Mucosa of gallbladder (tissue), 1 donor: ENCODE results near the gene SCYGR3. TPM values are rescaled to one million over a fixed set of nuclear protein-coding genes. Genes with fewer than 3 reads are reported as not detected.
A peak's percentile ranks its signal among the peaks of the same experiment; 100 is the strongest.

Experiments used
- DNase-seq: peaks from one replicate; pipeline ENCODE4 v3.0.0-alpha.2; 2020; ENCODE audit warnings: low spot score
- total RNA-seq: library from RNA; stranded (reverse); gene quantifications from one replicate; pipeline ENCODE4 v1.2.1, GENCODE V29; 2021
- donor health status: DM: no; HTN: no; CAD: no.

SCYGR3 gene, protein sequence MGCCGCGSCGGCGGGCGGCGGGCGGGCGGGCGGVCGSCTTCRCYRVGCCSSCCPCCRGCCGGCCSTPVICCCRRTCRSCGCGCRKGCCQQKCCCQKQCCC
- not detected for total RNA-seq

DNA sequence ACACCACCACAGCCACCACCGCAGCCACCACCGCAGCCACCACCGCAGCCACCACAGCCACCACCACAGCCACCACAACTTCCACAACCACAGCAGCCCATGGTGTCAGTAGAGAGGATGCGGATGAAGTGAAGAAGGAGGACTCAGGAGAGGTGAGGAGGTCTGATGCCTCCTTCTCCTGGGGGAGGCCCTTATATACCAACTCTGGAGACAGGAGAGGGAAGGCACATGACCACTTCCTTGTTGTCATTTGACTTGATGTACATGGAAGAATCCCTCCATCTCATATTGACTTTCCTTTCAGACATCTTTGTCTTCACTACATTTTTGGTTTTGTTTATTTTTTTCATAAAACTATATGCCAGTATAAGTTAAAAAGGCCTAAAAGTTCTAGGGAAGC, at the start of gene SCYGR3:
Gene SCYGR3, minus strand, starts transcription at position 101 of the 400 bp plus-strand sequence. Its CDS starts 0 bp downstream, at position 101.
- no peak for DNase-seq

DNA sequence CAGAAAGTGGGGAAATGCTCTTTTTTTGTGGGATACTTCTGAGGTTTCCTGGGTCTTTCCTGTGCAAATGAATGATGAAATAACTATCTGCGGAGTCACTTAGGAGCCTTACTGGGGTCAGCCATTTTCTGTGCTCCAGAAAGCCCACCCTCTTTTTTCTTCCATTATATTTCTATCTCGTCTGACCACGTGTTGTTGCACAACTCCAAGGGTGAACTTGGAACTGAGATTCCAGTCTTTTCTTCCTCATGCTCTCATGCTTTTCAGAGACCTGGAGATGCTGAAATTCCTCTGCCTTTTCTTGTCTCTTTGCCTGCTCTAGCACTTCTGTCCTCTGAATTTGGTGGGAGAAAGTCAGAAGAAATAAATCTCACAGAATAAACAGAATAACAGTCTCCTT, 47.2 kb upstream of the SCYGR3 start:
- DNase-seq, result no peak

DNA sequence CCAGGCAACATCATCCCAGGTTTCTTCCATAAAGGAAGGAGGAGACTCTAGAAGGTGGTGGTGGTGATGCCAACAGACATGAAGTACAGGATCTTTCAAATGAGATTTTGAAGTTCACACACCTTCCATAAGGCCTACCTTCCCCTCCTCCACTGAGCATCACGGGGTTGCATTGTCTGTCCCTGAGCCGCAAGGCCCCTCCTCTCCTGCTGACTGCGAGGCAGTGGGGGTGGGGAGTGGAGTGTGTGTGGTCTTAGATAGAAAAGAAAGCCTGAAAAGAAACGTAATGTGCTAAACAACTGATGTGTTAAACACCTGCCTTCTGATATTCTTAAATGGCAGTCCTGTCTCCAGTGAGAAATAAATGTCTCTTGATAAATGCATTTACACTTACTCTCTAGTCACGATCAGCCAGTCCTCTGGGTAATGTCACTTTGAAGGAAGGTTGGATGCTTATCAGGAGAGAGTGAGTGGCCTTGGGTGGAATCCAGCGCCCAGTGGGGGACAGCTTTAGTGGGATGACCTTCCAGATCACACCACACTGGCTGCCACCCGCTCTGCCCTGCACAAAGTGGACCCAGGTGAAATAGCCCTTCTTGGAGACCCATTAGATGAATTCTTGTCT, 46.5 kb upstream of the SCYGR3 start:
- DNase-seq, result no peak

DNA sequence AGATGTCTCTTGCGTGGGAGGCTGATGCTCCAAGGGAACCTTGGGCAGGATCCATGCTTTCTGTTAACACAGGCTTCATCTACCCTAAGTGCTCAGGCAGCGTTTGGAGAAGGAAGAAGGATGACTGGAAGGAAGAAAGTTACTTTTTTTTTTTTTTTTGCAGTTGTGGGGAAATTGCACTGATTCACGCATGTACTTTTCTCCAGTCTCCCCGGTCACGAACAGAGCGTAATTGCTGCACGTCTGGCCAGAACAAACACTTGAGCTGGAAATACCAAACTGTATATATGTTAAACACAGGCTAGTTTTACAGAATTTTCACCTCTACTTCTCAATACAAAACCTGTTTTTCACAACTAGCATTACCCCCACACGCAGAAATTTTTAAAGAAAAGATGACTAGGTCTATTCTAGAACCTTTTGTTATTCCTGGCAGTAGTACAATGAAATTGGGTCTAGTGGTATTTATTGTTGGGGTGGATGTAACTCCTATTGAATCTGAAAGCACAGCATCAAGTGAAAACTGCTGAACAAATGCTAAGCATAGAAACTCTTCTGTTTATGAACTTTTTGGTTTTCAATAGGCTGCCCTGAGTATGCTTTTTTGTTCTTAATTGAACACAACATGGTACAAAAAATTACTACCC, 42.7 kb upstream of the SCYGR3 start:
- DNase-seq, result no peak

DNA sequence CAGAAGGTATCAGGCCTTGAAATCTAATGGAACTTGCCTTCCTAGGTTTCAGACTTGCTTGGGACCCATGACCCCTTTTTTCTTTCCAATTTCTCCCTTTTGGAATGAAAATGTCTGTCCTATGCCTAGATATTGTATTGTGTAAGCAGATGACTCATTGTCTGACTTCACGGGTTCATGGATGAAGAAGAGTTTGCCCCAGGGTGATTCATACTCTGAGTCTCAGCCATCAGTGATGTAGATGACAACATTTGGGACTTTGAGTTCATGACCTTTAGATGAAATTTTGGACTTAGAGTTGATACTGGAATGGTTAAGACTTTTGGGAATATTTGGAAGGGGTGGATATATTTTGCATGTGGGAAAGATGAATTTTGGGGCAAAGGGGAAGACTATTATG, 40.8 kb upstream of the SCYGR3 start:
- peak; percentile 22 for DNase-seq

DNA sequence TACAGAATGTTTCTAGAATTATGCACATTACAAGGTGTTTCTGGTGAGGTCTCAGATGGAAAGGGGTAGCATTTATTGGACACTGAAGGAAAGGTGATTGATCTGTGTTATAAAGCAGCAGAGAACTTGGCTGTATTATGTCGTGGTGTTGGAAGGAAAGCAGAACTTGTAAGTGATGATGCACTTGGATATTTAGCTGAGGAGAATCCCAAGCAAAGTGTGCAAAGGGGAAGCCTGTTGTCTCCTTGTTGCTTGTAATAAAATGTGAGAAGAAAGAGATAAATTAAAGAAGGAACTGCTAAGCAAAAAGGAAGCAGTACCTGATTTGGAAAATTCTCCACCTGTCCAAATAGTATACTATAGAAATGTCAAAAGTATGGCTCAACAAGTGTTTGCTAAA, 39.8 kb upstream of the SCYGR3 start:
- no peak for DNase-seq

DNA sequence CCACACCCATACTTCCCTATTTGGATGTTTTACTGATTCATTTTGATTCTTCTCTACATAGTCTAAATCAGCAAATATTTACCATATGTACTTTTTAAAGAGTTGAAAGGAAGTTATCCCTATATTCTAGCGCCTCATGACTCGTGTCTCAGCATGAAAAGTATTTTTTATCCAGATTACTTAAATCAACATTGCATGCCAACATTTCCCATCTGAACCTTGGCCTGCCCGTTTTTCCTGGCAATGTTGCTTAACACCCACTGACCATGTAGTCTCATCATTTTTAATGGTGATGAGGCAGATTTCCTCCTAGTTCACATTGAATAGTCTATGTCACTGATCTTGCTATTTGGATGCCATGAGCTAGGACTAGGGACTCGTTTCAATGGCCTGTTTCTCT, 38.8 kb upstream of the SCYGR3 start:
- DNase-seq, result no peak

DNA sequence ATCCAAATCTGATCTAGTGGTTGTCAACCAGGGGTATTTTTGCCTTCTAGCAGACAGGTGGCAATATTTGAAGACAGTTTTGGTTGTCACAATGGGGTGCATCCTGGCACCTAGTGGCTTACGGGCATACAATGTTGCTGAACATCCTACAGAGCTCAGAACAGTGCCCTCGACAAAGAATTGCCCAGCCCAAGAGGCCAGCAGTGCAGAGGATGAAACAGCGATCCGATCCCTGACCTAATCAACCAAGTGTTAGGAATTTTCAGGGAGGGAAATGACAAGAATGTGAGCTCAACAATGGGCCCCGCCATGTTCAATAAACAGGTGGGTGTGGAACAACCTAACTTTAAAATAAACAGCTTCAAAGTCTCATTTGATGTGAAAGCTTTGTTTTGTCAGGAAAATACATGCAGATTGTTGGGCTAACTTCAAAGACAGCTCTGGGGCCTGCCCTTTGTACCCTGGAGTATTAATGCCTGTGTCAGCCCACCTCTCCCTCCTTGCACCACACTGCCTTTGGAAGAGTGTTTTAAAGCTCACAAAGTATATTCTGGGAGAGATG, 29.4 kb upstream of the SCYGR3 start:
- no peak for DNase-seq

DNA sequence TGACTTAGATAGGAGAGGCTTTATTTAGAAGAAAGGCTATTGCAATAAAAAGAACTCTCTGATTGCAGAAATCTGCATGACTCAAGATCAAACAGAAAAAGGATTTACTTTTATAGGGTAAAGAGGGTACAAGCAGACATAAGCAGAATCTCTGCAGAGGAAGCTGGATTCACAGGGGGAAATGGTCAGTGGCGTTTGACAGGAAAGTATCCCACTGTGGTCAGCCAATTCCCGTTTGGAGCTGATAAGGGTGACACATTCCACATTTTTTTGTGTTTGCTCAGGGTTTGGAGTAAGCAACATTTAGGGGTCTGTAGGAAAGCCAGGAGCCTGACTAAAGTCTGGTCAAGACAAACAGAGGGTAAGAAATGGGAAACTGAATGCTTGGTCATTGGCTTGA, 28.0 kb upstream of the SCYGR3 start:
- no peak for DNase-seq

DNA sequence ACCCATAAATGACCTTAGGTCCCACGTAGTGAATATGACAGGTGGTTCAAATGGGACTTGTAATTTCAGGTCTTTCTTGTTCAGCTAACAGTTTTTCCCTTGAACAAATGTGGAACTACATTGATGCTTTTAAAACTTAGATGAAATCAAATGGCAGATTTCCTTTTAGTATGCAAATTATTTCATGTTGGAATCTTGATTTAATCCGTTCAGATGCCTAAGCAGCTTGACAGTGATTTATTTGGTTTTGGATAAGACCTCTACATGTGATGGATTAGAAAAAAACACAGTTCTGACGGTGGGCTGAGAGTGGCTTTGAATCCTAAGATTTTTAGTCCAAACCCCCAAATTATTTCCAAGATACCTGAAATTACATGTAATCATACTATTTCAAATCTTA, 19.6 kb upstream of the SCYGR3 start:
- DNase-seq, result no peak

DNA sequence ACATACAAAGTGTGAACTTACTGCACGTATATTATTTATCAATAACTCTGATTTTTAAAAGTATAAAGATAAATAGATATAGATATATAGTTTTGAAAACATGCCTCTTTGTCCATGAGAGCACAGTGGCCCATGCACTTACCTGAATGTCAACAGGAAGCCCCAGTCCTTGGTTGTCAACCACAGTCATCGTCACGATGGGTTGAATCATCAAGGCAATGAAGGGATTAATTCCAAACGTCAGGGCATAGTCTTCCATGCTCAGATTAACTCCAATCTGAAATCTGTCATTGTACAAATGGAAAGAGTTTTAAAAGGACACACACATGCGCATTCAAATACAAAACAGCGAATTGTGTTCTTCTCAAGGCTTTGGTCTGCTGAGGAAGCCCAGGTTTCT, 18.2 kb upstream of the SCYGR3 start:
- DNase-seq, result no peak

DNA sequence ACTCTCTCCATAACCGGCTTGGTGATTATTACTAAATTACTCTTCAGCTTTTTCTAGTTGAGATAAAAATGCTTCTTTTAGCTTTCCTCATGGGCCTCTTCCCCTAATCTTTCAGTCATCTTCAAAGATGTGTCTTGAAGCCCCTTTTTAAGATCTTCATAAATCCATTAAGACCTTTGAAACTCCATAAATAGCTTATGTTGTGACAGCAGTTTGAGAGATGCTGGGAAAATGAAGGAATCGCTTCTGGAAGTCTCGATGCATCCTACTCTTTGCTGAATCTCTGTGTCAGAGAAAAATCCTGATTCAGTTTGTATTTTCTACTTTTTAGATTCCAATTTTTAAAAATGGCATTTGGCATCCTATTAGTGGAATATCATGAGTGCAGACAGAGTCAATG, 15.7 kb upstream of the SCYGR3 start:
- DNase-seq, result no peak

DNA sequence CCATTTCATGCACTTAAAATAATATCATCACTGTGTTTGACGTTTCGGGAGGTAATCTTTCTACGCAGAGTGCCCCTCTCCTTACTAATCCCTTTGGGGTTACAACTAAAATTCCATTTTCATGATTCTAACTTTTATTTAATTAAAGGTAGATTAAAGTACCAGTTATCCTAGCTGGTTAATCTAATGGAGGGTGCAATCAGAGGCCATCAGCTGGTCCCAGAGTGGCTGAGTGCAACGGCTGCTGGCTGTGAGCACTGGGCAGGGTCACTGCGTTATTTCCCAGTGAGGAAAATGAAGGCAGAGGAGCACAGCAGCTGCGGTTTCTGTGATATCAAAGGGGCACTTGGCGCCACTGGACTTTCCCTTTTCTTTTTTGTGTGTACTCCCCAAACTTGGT, 14.8 kb upstream of the SCYGR3 start:
- DNase-seq, result no peak

DNA sequence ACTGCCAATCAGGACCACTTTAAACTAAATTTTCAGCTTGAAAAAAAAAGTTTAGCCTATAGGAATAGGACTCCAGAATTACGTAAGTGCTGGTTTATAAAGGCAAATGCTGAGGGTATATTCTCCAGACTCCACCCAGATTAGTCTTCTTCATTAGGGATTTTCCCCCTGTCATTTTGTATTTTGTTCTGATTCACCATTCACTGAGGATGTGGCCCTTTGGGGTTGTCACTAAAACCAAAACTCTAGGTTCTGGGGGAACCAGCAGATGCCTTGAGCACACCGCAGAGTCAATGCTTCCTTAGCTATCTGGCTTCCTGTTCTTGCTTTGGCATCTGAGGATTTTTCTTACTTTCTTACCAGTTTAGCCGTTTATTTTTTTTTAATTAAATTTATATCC, 13.1 kb upstream of the SCYGR3 start:
- no peak for DNase-seq

DNA sequence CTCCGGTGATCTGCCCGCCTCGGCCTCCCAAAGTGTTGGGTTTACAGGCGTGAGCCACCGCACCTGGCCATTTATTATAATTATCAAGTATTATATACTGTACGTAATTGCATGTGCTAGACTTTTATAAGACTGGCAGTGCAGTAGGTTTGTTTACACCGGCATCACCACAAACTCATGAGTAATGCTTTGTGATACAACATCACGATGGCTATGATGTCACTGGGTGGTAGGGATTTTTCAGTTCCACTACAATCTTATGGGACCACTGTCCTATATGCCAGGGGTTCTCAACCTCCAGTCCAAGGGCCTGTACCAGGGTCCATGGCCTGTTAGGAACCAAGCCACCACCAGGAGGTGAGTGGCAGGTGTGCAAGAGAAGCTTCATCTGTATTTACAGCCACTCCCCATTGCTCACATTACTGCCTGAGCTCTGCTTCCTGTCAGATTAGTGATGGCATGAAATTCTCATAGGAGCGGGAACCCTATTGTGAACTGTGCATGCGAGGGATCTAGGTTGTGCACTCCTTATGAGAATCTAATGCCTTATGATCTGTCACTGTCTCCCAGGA, 12.0 kb upstream of the SCYGR3 start:
- DNase-seq, result no peak

DNA sequence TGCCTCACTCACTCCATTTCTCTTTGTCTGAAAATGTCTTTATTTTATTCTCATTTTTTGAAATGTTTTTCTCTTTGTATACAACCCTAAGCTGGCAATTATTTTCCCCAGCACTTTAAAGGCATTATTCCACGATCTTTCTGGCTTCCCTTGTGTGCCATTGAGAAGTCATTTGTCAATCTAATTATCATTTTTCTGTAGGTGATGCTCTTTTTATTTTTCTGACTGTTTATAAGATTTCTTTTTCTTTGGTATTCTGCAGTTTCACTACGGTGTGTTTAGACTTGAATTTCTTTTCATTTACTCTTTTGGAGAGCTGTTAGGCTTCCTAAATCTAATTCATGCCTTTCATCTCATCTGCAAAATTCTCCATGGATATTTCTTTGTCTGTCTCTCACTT, 10.8 kb upstream of the SCYGR3 start:
- no peak for DNase-seq

DNA sequence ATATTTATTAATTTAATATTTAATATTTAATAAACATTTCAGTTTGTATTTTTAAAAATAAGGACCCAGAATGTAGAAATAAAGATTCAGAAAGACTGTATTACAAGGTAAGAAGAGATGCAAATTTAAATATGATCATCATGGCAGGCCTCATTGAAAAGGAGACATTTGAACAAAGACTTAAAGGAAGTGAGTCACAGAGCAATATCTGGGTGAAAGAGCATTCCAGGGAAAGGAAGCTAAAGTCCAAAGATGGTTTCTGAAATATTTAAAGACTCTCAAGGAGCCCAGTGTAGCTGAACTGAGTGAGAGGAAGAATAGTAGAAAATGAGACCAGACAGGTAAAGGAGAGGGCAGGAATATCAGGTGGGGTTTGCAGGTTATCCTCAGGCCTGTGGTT, 8.6 kb upstream of the SCYGR3 start:
- DNase-seq, result no peak

DNA sequence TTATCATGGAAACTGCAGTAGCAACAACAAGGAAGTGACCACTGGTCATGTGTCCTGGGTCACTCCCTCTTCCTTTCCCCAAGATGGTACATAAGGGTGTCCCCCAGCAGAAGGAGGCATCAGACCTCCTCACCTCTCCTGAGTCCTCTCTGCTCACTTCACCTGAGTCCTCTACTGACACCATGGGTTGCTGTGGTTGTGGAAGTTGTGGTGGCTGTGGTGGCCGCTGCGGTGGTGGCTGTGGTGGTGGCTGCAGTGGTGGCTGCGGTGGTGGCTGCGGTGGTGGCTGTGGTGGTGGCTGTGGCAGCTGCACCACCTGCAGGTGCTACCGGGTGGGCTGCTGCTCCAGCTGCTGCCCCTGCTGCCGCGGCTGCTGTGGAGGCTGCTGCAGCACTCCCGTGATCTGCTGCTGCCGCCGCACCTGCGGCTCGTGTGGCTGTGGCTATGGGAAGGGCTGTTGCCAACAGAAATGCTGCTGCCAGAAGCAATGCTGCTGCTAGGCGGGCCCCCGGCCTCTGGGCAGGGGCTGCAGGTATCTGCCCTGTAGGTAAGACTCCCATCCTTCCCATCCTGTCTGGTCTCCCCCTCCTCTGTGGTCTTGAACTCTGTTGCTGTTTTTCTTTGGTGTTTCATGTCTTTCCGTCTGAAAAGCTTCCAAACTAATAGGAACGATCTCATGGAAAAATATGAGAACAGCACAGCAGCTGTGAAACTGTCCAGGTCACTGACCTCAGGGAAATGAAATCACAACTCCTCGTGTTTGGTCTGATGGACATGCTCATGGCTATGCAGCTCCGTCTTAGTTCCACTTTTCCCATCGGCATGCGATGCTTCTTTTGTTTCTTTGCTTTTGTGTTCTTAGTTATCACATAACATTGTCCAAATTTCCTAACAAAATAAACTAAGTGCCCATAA, 2.9 kb upstream of the SCYGR3 start, which contains the start of gene SCYGR4:
Gene SCYGR4, plus strand, starts transcription at position 183 of the 915 bp plus-strand sequence. Its CDS starts 0 bp downstream, at position 183.
- no peak for DNase-seq

DNA sequence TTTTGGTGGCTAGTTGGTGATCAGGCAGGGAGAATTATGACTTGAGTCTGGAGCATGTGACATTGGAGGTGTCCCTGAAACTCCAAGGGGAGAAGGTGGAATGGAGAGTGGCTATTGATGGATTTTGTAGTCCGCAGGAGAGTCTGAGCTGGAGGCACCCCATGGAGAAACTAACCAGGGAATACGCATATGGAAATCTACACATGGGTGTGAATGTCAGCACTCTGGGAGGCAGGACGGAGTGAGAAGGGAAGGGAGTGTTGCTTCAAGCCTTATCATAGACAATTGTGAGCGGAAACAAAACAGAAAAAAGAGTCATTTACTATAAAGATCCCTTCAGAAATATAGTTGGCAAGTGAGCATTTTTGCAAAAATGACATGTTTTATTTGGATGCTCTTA, 2.0 kb upstream of the SCYGR3 start:
- DNase-seq, result no peak

DNA sequence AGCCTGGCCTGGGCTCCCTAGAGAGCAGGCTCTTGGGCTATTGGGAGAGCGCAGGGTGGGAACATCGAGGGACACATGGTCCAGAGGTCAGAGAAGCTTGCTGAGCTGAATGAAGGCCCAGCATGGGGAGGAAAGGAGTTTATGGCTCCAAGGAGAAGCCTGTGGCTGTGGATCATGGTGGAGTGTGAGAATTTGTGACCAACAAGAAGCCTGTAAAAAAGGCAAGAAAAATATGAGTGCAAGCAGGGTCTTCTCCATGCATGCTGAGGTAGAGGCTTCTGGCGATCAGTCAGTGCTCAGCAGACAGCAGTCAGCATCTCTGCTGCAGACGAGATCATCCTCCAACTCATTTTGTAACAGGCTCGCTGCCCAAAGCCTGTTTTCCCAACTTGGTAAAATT, 1.3 kb upstream of the SCYGR3 start:
- no peak for DNase-seq

DNA sequence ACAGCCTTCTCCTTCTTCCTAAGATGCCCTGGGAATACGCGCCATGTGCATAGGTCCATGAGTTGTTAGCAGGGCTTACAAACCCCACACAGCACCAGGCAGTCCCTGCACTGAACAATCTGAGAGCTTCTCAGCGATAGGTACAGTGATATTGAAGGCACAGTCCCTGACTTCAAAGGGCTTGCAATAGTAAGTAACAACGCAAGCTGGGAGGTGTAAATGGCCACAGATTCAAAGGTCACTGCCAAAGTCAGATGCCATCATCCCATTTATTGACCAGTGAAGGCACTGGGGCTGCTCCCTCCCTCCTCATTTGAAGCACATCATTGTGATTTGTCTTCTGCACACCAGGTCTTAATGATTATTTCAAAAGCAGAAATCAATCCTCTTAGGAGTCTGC, 541 bp upstream of the SCYGR3 start:
- no peak for DNase-seq

DNA sequence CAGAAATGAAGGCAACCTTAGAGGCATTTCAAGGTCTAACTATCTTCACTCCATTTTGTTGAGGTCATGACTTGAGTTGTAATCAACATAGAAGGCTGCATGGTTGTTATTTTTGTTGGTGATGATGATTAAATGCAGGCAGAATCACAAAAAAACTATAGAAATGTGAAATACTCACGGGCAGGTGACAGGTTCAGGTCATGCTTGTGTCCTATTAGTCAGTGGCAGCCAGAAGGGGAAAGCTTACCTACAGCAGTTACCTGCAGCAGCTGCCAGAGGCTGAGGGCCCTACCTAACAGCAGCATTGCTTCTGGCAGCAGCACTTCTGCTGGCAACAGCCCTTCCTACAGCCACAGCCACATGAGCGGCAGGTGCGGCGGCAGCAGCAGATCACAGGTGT, 394 bp downstream of the SCYGR3 start:
- no peak for DNase-seq
